ENCODE results near the gene TMEM59L.

Gene TMEM59L

DNA sequence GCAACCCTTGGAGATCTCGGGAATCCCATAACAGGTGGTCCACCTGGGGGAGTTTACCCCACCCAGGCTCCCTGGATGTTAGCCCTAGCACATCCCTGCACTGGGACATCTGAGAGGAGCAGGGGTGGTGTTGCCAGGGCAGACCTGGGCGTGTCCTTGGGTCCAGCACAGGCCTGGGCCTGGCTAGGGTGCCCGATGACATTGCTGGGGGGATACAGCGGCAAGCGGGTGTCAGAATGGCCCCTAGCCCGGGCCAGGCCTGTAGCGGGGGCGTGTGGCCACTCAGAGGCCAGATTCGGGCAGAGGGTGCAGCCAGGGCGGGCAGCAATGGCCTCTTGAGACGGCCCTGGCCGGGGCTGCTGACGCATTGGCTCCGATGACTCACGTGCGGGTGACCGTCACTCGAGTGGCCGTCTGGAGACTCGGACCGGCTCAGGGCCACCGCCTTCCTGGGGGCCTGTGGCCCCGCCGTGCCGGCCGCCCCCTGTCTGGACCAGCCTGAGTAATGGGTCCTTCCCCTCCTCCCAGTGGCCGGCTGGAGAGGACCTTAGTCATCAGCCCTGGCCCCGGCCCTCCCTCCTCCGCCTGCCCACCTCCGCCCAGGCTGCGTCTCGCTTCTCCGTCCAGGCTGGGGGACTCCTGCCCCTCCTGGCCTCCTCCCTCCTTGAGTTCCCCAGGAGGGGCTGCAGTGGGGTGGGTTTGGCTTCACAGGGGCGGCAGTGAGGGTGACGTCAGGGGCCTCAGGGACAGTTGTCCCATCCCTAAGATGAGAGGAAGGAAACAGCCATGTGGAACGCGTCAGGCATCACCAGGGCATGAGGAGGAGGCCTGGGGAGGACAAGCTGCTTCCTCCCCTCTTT is 47.6 kb downstream of the TMEM59L start:
- no peak for DNase-seq

DNA sequence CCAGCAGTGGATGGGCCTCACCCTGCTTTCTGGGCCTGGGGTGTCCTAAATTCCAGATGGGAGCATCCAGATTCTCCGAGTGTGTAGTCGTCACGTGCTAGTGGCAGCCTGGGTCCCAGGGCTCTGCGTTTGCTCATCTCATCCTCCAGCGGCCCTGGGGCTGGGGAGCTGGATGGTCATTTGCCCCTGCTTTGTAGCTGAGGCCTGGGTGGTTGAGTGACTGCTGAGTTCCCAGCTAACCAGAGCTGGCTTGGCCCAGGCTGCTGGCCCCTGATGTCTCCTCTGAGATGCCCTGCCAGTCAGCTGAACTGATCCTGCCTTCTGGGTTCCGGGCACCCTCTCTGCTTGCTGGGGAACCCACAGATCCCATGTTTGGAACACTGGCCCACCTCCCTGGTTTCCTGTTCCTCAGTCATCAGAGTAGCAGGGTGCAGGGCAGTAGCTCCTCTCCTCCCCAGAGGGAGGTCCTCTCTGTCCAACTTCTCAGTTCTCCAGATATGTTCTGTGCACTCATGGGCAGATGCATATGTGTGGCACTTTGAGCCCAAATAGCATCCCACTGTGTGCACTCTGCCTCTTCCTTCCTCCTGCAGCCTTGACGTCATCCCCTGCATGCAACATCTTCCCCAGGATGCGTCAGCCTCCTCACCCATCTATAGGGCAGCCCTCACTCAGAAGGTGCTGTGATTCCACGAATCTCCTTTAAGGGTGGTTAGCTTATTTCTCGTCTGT is 48.4 kb downstream of the TMEM59L start:
- no peak for DNase-seq

DNA sequence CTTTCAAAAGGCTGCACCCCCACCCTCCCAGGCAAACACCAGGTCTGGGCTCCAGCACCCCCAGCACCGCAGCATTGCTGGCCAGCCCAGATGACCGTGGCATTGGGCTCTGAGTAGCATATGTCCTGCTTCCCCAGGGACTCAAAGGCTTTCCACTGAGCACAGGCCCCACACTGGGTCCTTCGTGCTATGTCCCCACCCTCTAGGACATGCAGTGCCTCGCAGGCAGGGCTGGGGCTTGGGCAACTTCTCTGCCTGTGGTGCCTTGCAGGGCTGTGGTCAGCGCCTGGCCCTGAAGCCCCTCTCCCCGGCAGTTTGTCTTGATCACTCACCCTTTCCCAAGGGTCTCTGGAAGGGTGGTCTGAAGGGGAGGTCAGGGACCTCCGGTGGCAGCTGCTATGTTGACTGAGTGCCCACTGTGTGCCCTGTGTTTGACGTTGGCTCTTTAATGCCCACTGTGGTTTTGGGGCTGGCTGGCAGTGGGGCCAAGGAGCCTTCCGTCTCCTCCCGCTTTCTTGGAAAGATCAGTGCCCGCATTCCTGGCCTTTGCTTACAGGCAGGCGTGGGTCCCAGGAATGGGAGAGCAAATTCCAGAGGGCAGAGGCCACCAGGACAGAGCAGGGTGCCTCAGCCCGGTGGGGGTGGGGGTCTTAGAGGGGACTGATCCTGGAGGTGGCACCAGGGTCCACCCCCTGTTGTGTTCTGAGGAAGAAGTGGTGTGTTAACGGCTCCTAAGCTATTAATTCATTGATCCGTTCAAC is 50.5 kb downstream of the TMEM59L start:
- no peak for DNase-seq

DNA sequence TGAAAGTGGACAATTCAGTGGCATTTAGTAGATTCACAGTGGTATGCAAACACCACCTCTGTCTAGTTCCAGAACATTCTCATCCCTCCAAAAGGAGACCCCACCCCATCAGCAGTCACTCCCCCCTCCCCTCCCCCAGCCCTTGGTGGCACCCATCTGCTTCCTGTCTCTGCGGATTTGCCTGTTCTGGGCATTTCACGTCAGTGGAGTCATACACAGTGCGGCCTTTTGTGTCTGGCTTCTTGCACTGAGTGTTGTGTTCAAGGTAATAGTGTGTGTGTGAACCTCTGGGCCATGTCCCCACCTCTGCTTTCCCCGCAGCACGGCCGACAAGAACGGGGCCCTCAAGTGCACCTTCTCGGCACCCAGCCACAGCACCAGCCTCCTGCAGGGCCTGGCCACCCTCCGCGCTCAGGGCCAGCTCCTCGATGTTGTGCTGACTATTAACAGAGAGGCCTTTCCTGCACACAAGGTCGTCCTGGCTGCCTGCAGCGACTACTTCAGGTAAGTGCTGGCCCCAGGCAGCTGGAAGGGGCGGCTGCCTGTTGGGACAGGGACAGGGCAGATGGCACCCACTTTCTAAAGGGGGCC is 51.4 kb downstream of the TMEM59L start:
- peak in 1 of 2 donors; percentile 21 for DNase-seq

DNA sequence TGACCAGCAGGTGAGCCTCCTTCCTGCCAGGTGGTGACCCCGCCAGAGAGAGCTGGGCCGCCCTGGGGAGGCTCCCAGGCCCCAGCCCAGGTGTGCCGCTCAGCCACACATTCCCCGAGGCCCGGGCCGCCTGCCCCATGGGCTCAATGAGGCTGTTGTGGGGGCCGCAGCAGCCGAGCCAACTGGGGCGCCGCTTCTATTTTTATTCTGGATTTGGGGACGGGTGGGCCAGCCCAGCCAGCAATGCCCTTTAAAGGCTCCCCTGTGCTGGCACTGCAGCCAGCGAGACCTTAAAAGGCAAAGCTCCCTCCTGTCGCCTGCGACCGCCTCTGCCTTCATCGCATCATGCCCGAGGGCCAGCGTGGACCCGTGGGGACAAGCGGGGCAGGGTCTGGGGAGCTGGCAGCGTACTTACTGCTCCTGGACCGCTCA is 53.1 kb downstream of the TMEM59L start:
- no peak for DNase-seq

DNA sequence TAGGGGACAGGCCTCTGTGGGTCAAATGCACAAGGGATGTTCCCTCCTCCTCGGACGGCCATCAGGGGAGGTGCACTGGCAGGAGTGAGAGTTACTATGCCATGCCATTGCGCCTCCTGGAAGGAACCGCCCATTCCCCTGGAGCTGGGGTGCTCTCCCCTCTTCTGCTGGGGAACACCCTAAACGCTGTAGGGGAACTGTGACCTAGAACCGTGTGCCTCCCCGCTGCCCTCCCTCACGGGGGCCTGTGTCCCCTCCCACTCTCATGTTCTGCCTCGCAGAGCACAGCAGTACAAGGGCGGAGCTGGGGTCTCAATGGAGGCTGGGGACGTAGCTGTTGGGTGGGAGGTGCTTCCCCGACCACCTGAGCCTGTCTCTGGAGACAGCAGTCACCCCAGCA is 53.6 kb downstream of the TMEM59L start:
- DNase-seq, result no peak

DNA sequence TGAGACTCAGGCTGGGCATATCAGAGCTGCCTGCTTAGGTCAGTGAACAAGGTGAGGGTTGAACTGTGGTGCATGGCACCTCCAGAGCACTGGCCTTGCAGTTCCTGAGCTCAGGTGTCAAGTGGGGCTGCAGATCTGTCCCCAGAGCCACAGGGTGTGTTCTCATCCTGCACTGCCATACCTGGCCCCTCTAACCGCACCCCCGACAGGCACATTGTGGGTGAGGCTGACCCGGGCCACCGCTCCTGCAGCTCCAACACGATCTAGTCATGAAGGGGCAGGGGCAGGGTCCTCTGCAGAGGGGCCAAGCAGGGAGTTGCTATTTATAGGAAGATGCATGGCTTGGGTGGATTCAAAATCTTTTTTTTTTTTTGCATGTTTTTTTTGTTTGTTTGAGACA is 54.1 kb downstream of the TMEM59L start:
- DNase-seq, result no peak

DNA sequence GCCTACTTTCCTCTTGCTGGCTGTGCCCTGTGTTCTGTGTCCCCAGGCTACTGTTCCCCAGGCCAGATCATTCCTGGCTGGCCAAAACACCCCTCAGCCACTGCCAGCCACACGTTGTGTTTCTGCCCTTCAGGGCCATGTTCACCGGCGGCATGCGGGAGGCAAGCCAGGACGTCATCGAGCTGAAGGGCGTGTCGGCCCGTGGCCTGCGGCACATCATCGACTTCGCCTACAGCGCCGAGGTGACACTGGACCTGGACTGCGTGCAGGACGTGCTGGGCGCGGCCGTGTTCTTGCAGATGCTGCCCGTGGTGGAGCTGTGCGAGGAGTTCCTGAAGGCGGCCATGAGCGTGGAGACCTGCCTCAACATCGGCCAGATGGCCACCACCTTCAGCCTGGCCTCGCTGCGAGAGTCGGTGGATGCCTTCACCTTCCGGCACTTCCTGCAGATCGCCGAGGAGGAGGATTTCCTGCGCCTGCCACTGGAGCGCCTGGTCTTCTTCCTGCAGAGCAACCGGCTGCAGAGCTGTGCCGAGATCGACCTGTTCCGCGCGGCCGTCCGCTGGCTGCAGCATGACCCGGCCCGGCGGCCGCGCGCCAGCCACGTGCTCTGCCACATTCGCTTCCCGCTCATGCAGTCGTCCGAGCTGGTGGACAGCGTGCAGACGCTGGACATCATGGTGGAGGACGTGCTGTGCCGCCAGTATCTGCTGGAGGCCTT is 55.0 kb downstream of the TMEM59L start:
- no peak for DNase-seq

DNA sequence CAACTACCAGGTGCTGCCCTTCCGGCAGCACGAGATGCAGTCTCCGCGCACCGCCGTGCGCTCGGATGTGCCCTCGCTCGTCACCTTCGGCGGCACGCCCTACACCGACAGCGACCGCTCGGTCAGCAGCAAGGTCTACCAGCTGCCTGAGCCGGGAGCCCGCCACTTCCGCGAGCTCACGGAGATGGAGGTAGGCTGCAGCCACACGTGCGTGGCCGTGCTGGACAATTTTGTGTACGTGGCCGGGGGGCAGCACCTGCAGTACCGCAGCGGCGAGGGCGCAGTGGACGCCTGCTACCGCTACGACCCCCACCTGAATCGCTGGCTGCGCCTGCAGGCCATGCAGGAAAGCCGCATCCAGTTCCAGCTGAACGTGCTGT is 55.6 kb downstream of the TMEM59L start:
- DNase-seq, result no peak

DNA sequence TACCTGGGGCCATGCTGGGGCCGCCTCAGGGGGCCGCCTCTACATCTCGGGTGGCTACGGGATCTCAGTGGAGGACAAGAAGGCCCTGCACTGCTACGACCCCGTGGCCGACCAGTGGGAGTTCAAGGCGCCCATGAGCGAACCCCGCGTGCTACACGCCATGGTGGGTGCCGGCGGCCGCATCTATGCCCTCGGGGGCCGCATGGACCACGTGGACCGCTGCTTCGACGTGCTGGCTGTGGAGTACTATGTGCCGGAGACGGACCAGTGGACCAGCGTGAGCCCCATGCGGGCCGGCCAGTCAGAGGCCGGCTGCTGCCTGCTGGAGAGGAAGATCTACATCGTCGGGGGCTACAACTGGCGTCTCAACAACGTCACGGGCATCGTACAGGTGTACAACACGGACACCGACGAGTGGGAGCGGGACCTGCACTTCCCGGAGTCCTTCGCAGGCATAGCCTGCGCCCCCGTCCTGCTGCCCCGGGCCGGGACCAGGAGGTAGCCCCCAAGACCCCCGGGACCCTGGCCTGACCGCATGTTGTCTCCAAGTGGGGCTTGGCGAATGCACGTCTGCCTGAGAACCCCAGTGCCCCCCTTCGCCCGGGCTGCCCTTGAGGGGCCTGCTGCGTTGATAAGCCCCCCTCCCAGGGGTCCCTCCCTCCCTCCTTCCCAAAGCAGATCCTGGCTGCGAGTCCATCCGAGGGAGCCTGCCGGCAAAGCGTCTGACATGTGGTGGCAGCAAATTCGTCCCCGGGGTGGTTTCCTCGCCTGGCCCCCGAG is 56.3 kb downstream of the TMEM59L start:
- DNase-seq, result no peak

DNA sequence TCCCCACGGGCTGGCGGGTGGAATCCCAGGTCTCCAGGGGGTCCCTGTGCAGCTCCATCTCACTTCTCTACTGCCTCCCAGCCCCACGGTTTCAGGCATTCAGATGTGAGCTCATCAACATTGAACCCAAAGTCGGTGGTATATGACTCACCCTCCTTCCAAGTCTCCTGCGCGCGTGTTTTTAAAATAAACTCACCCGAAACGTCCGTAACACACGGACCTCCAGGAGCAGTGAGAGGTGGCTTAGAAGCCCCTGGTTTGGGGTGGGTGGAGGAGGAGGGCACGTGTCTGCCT is 56.8 kb downstream of the TMEM59L start:
- no peak for DNase-seq

DNA sequence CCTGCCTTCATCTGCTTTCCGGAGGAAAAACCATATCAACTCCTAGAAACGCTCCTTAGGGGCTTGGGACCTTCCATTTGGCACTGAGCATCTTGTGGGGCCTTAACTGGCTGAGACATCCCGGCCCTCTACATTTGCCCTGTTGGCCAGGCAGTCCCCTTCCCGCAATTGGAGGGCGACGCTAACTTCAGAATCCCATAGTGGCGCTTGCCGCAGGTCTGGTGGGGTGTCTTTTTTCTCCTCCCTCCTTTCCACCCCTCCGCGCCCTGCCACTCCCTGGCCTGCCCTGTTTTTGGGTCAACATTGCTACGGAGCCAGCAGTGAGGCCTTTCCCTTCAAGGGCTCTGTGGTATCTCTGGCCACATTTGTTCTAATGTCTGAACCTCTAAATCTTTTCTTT is 57.2 kb downstream of the TMEM59L start:
- DNase-seq, result no peak

DNA sequence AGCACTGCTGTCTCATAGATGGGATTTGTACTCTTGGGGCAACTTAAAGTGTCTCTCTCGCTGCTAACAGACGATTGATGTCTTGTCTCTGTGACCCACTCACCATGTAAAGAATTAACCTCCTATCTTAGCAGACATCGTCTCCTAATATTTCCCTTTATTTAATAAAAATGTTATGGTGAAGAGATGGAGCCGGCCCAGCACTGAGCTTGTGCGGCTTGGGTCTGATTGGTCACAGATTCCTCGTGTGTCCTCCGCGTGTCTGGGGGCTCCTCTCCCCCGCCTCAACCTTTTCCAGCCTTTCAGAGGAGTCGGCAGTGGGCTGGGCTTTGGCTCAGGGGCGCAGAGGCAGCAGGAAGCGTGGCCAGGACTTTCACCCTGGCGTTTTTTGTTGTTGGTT is 57.6 kb downstream of the TMEM59L start:
- no peak for DNase-seq
